ENCODE data around the gene CEP350. TPM values are rescaled to one million over a fixed set of nuclear protein-coding genes. Genes with fewer than 3 reads are reported as not detected.

The CEP350 gene
- total and polyA plus RNA-seq, 2 of the 13 experiments (the other 11 are each of a cell fraction or from before 2014, with no cell fraction given) = 7.6 to 35.9 TPM

GRCh38 chr1:180094705-180095295 lies 140.2 kb downstream of the CEP350 start:
- in situ Hi-C loops (cut with HindIII; ENCODE audit: extremely low pct_ligation_motif_present, low pct_unique_long_range_greater_than_20kb) = no loop called here
- H4K20me1 ChIP-seq (ENCODE audit: insufficient read depth, low read length) = no peaks in the 10 kb centered on the region
- no peak overlapping the region for H2AFZ ChIP-seq (ENCODE audit: low read length)
- H3K9me3 ChIP-seq (ENCODE audit: low read length) = no peaks in the 10 kb centered on the region
- BruUV-seq (replicated peaks) = no TSS peak
- intact Hi-C loops (cut with micrococcal nuclease; ENCODE audit: unreplicated experiment) = no loop called here
- ChIA-PET POLR2A (no interaction called here), CTCF (ENCODE audit: low intra/inter-chr PET ratio, low total read pairs) (no interaction called here)
- H3K9ac ChIP-seq (ENCODE audit: insufficient read depth, low read depth, low read length) = no peak overlapping the region
- H3K4me3 ChIP-seq (replicated peaks in 1 of 3; ENCODE audit: insufficient read depth in 1 of 3, low read depth in 2 of 3, low read length in 3 of 3) = no peak overlapping the region
- TF ChIP-seq MAFK (conservative IDR thresholded peaks at IDR 0.05 in 1 of 2, IDR thresholded peaks at IDR 0.05 in 1 of 2; ENCODE audit: low read length in 2 of 2) (peak; percentile 35 to 55), NRL (CRISPR knock-in tag; IDR thresholded peaks at IDR 0.05; ENCODE audit: borderline replicate concordance) (no peak)
- H3K79me2 ChIP-seq (ENCODE audit: insufficient read depth, low read length) = no peaks in the 10 kb centered on the region
- ATAC-seq = no peak
- FAIRE-seq = no peak
- H3K27me3 ChIP-seq (ENCODE audit: control insufficient read depth in 1 of 2, insufficient read depth in 2 of 2, low read length in 2 of 2) = no peaks in the 10 kb centered on the region
- DNase-seq (ENCODE audit: low spot score) = no peak
- no peak overlapping the region for H3K4me2 ChIP-seq (ENCODE audit: low read depth, low read length)
- no peak overlapping the region for H3K27ac ChIP-seq (ENCODE audit: extremely low read length, insufficient read depth, low read length)
- H3K4me1 ChIP-seq (ENCODE audit: insufficient read depth, low read length) = 0 out of 2 replicates have a peak, but pooled peaks cover 6% of the 10 kb centered on the region
- 100% methylated on average over 3 of the region's 3 CpGs for WGBS (ENCODE audit: low lambda C conversion rate)
- H3K36me3 ChIP-seq (replicated peaks in 1 of 2; ENCODE audit: control insufficient read depth in 1 of 2, insufficient read depth in 2 of 2, low read length in 2 of 2) = peaks cover 5 to 65% of the 10 kb centered on the region in 2 experiments

- intact Hi-C loops (cut with micrococcal nuclease; ENCODE audit: unreplicated experiment) (no loop called here), in situ Hi-C loops (cut with HindIII; ENCODE audit: extremely low pct_ligation_motif_present, low pct_unique_long_range_greater_than_20kb) (no loop called here)
- FAIRE-seq (no peak), ATAC-seq (no peak), DNase-seq (ENCODE audit: low spot score) (no peak)
- Histone ChIP-seq H3K27me3 (ENCODE audit: control insufficient read depth in 1 of 2, insufficient read depth in 2 of 2, low read length in 2 of 2) (no peaks in the 10 kb centered on the region), H3K9ac (ENCODE audit: insufficient read depth, low read depth, low read length) (no peak overlapping the region), H2AFZ (ENCODE audit: low read length) (no peak overlapping the region), H3K36me3 (replicated peaks in 1 of 2; ENCODE audit: control insufficient read depth in 1 of 2, insufficient read depth in 2 of 2, low read length in 2 of 2) (peaks cover 8 to 62% of the 10 kb centered on the region in 2 experiments), H3K4me1 (ENCODE audit: insufficient read depth, low read length) (0 out of 2 replicates have a peak, but pooled peaks cover 6% of the 10 kb centered on the region), H4K20me1 (ENCODE audit: insufficient read depth, low read length) (no peaks in the 10 kb centered on the region), H3K4me3 (replicated peaks in 1 of 3; ENCODE audit: insufficient read depth in 1 of 3, low read depth in 2 of 3, low read length in 3 of 3) (no peak overlapping the region), H3K27ac (ENCODE audit: extremely low read length, insufficient read depth, low read length) (no peak overlapping the region), H3K79me2 (ENCODE audit: insufficient read depth, low read length) (no peaks in the 10 kb centered on the region), H3K9me3 (ENCODE audit: low read length) (no peaks in the 10 kb centered on the region), H3K4me2 (ENCODE audit: low read depth, low read length) (no peak overlapping the region)
- CTCF ChIA-PET (ENCODE audit: low intra/inter-chr PET ratio, low total read pairs) = no interaction called here
- BruUV-seq (replicated peaks) = no TSS peak
- 89% methylated on average over 4 of the region's 4 CpGs for WGBS (ENCODE audit: low lambda C conversion rate)
- POLR2A ChIA-PET = no interaction called here
- TF ChIP-seq SOX5 (CRISPR knock-in tag; IDR thresholded peaks at IDR 0.05; ENCODE audit: borderline replicate concordance) = no peak
- TF ChIP-seq KDM4B (CRISPR knock-in tag; IDR thresholded peaks at IDR 0.05) = no peak
- no peak for TF ChIP-seq ZMYM3 (CRISPR knock-in tag; IDR thresholded peaks at IDR 0.05)
- TF ChIP-seq NFAT5 (CRISPR knock-in tag; IDR thresholded peaks at IDR 0.05) = no peak
- TF ChIP-seq PCBP1 (IDR thresholded peaks at IDR 0.05; ENCODE audit: borderline replicate concordance, low read depth, low read length) = no peak
- TF ChIP-seq POLR2AphosphoS5 (IDR thresholded peaks at IDR 0.05; ENCODE audit: low read depth, low read length) = no peak
These were observed 142.1 kb downstream of the CEP350 start for GRCh38 chr1:180096584-180097325.
